PC-9 (cell line): ENCODE results near the gene ZFAND4. TPM values are rescaled to one million over a fixed set of nuclear protein-coding genes. Genes with fewer than 3 reads are reported as not detected.

Experiments used
- BruUV-seq: library from RNA; stranded (reverse); fragments of 400-500 nt; replicated peaks from 2 replicates; lab custom pipeline; 2021; lab: Mats Ljungman, UMichigan
- CTCF ChIA-PET: fragments of 300-600 bp; sonication (Branson Sonifier 250); formaldehyde crosslinking; loops from one replicate; lab custom pipeline; 2022; ENCODE audit warnings: antibody characterized with exemption; lab: Charles Lee
- POLR2A ChIA-PET: fragments of 300-600 bp; sonication (Branson Sonifier 250); formaldehyde crosslinking; loops from one replicate; lab custom pipeline; 2022; ENCODE audit warnings: antibody characterized with exemption; ENCODE audit not compliant: unreplicated experiment; lab: Charles Lee
- DNase-seq, 2 experiments: peaks; one replicate each; pipeline versions ENCODE4 v3.0.0 to v3.0.0-alpha.2; 2015 to 2022; ENCODE audit warnings: mixed read lengths in 1 of 2
- H2AFZ ChIP-seq: fragments of 200-600 bp; sonication (generic); 2 replicates; pipeline ENCODE4 v1.8.1; 2017; ENCODE audit warnings: antibody characterized with exemption
- H3F3A ChIP-seq: fragments of 200-600 bp; sonication (generic); 2 replicates; pipeline ENCODE4 v1.8.1; 2017; ENCODE audit warnings: antibody characterized with exemption, mild to moderate bottlenecking, low read depth; ENCODE audit not compliant: insufficient read depth
- H3K27ac ChIP-seq: fragments of 200-600 bp; sonication (generic); 2 replicates; pipeline ENCODE4 v1.6.1; 2016; ENCODE audit warnings: mixed run types
- H3K27me3 ChIP-seq: fragments of 200-600 bp; sonication (generic); 2 replicates; pipeline ENCODE4 v1.6.1; 2016; ENCODE audit warnings: low read depth, mixed run types; ENCODE audit not compliant: insufficient read depth
- H3K36me3 ChIP-seq: fragments of 200-600 bp; sonication (generic); 2 replicates; pipeline ENCODE4 v1.6.1; 2016; ENCODE audit warnings: low read depth, mixed run types
- H3K4me1 ChIP-seq: fragments of 200-600 bp; sonication (generic); replicated peaks from 2 replicates; pipeline ENCODE4 v1.6.1; 2016; ENCODE audit warnings: mixed run types; ENCODE audit not compliant: insufficient read depth
- H3K4me2 ChIP-seq: fragments of 200-600 bp; sonication (generic); 2 replicates; pipeline ENCODE4 v1.6.1; 2017; ENCODE audit warnings: mixed run types
- H3K4me3 ChIP-seq: fragments of 200-600 bp; sonication (generic); 2 replicates; pipeline ENCODE4 v1.6.1; 2016; ENCODE audit warnings: mixed run types
- H3K79me2 ChIP-seq: fragments of 200-600 bp; sonication (generic); 2 replicates; pipeline ENCODE4 v1.6.1; 2017; ENCODE audit warnings: low read depth, mixed run types
- H3K9me2 ChIP-seq: fragments of 200-600 bp; sonication (generic); 2 replicates; pipeline ENCODE4 v1.8.1; 2017; ENCODE audit warnings: mild to moderate bottlenecking; ENCODE audit not compliant: insufficient read depth
- H3K9me3 ChIP-seq: fragments of 200-600 bp; sonication (generic); 2 replicates; pipeline ENCODE4 v1.8.1; 2016; ENCODE audit warnings: low read depth; ENCODE audit not compliant: insufficient read depth
- H4K20me1 ChIP-seq: fragments of 200-600 bp; sonication (generic); 2 replicates; pipeline ENCODE4 v1.8.1; 2017; ENCODE audit not compliant: insufficient read depth
- CTCF ChIP-seq: fragments of 200-600 bp; sonication (generic); conservative IDR thresholded peaks from 2 replicates; pipeline ENCODE4 v1.6.1; 2017; ENCODE audit warnings: mixed run types, antibody characterized with exemption, mild to moderate bottlenecking, moderate library complexity
- EZH2 ChIP-seq: fragments of 200-600 bp; sonication (generic); IDR thresholded peaks from 2 replicates; pipeline ENCODE4 v1.8.0; 2017; ENCODE audit warnings: antibody characterized with exemption, low read depth
- intact Hi-C: fragments of 100-400 bp; cut with micrococcal nuclease; formaldehyde crosslinking; loops from one replicate; pipeline ENCODE4 v1.10.0; 2022; ENCODE audit not compliant: unreplicated experiment
- total RNA-seq: library from RNA; stranded (reverse); gene quantifications from 2 replicates; pipeline ENCODE4 v1.2.3, GENCODE V29; 2021

ZFAND4 gene
- total RNA-seq, 1 experiment from 2014 or later = 4.4 TPM

DNA sequence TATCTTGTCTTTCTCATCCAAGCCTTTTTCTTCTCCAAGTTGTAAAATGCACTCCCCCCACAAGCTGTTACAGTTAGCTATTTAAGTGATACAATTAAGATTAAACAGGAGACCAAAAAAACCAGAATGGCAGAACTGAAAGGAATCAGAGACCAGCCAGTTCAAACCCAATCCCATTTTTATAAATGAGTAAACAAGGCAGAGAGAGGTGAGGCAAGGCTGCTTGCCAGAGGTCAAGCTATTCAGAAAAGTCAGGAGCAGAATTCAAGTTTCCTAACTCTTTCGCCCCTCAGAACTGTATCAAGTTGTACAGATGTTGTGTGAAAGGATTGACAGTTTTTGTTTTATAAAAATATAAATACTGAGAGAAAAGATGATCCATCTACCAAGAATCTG lies 90.2 kb downstream of the ZFAND4 start:
- TF ChIP-seq CTCF = no peak
- TF ChIP-seq EZH2 = no peak
- no peaks in the 10 kb centered on the region for H4K20me1 ChIP-seq
- H2AFZ ChIP-seq = no peak overlapping the region
- no peaks in the 10 kb centered on the region; the same call in 1 of the 2 replicates for H3K9me2 ChIP-seq
- intact Hi-C loops = no loop called here
- no peak for DNase-seq
- H3K9me3 ChIP-seq = no peaks in the 10 kb centered on the region
- BruUV-seq = no TSS peak
- H3K36me3 ChIP-seq = 0 out of 2 replicates have a peak, but pooled peaks cover 6% of the 10 kb centered on the region
- no peak overlapping the region for H3K27ac ChIP-seq
- POLR2A ChIA-PET = no interaction called here
- H3K79me2 ChIP-seq = no peaks in the 10 kb centered on the region
- CTCF ChIA-PET = no interaction called here
- H3K4me1 ChIP-seq = no peaks in the 10 kb centered on the region
- H3K27me3 ChIP-seq = no peaks in the 10 kb centered on the region
- no peak overlapping the region for H3K4me2 ChIP-seq
- no peaks in the 10 kb centered on the region for H3F3A ChIP-seq
- no peak overlapping the region for H3K4me3 ChIP-seq

DNA sequence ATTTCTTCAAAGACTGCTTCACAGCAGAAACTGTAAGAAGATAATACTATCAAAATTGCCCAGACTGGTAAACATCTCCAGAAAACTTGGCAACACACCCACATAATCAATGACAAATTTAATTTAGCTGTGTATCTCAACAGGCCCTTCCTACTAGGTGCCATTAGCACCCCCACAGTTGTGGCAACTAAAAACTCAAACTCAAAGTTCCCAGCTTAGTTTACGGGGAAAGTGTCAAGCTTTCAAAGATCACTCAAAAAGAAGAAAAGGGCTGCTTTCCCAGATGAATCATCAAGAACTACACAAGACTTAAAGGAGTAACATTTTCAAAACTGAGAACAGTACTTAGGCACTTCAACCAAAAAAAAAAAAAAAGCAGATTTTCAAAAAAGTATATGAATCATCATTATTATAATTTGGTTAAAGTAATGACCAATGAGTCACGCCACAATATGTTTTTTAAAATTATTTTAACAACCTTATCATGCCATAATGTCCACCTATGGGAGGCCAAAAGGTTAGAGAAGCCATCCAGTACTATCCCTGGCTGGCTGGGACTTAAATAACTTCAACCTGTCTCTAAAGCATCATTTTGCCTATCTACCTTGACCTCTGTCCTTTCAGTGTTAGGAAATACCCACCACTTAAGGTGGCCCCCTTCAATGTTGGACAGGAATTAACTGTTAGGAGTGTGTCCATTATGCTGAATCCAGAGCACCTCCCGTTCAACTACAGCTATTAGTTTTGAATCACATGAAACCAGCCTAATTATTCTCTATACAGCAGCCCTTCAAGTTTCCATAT lies 90.8 kb downstream of the ZFAND4 start:
- ChIA-PET CTCF (no interaction called here), POLR2A (no interaction called here)
- Histone ChIP-seq H3K4me3 (no peak overlapping the region), H3K27ac (no peak overlapping the region), H3F3A (no peaks in the 10 kb centered on the region), H3K79me2 (no peaks in the 10 kb centered on the region), H3K36me3 (0 out of 2 replicates have a peak, but pooled peaks cover under 1% of the 10 kb centered on the region), H3K9me3 (no peaks in the 10 kb centered on the region), H3K4me2 (no peak overlapping the region), H3K27me3 (no peaks in the 10 kb centered on the region), H2AFZ (no peak overlapping the region), H4K20me1 (no peaks in the 10 kb centered on the region), H3K4me1 (no peaks in the 10 kb centered on the region), H3K9me2 (no peaks in the 10 kb centered on the region; the same call in 1 of the 2 replicates)
- TF ChIP-seq CTCF (no peak), EZH2 (no peak)
- DNase-seq = no peak
- intact Hi-C loops = no loop called here
- BruUV-seq = no TSS peak

DNA sequence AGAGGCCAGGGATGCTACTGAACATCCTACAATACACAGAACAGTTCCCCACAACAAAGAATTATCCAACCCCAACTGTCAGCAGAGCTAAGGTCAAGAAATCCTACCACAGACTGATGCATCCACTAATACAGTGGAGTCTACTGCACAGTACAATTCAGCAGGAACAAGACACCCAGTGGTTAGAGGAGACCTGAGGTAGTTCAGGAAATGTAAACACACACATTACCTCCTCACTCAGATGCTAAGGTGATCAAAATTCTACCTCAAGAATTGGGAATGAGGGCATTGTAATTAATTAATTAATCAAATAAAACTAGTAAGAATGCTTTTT lies 91.4 kb downstream of the ZFAND4 start:
- POLR2A ChIA-PET = no interaction called here
- H3K4me2 ChIP-seq = no peak overlapping the region
- TF ChIP-seq EZH2 (no peak), CTCF (no peak)

More for the DNA sequence above, 91.4 kb downstream of the ZFAND4 start:
- Histone ChIP-seq H3K27me3 (no peaks in the 10 kb centered on the region), H3F3A (no peaks in the 10 kb centered on the region), H3K36me3 (no peaks in the 10 kb centered on the region), H3K4me1 (no peaks in the 10 kb centered on the region), H4K20me1 (no peaks in the 10 kb centered on the region), H3K27ac (no peak overlapping the region), H3K9me3 (no peaks in the 10 kb centered on the region), H3K79me2 (no peaks in the 10 kb centered on the region), H3K9me2 (no peaks in the 10 kb centered on the region), H2AFZ (no peak overlapping the region), H3K4me3 (no peak overlapping the region)
- no TSS peak for BruUV-seq
- CTCF ChIA-PET = no interaction called here
- intact Hi-C loops = no loop called here
- no peak for DNase-seq
